GM12874 (cell line): ENCODE data around the gene SDC1.

Experiments
- CTCF ChIP-seq: IDR thresholded peaks from 2 replicates; pipeline ENCODE4 v1.5.1; 2011; ENCODE audit warnings: low read depth, mild to moderate bottlenecking, control low read depth, low read length, moderate library complexity; ENCODE audit not compliant: insufficient read depth

SDC1 gene

GRCh38 chr2:20219763-20220380 is 5.1 kb downstream of the SDC1 start:
- no peak for TF ChIP-seq CTCF

- TF ChIP-seq CTCF, result no peak
Observed at GRCh38 chr2:20218331-20219320, 6.3 kb downstream of the SDC1 start.

- TF ChIP-seq CTCF, result no peak
Observed at GRCh38 chr2:20217041-20217970, 7.6 kb downstream of the SDC1 start.

GRCh38 chr2:20216130-20217025 is 8.6 kb downstream of the SDC1 start:
- TF ChIP-seq CTCF, result no peak

GRCh38 chr2:20215183-20216040 is 9.5 kb downstream of the SDC1 start:
- no peak for TF ChIP-seq CTCF

GRCh38 chr2:20214566-20215182 is 10.3 kb downstream of the SDC1 start:
- TF ChIP-seq CTCF, result no peak
